Measurements from ENCODE around the gene TGM6.

TGM6 gene

DNA sequence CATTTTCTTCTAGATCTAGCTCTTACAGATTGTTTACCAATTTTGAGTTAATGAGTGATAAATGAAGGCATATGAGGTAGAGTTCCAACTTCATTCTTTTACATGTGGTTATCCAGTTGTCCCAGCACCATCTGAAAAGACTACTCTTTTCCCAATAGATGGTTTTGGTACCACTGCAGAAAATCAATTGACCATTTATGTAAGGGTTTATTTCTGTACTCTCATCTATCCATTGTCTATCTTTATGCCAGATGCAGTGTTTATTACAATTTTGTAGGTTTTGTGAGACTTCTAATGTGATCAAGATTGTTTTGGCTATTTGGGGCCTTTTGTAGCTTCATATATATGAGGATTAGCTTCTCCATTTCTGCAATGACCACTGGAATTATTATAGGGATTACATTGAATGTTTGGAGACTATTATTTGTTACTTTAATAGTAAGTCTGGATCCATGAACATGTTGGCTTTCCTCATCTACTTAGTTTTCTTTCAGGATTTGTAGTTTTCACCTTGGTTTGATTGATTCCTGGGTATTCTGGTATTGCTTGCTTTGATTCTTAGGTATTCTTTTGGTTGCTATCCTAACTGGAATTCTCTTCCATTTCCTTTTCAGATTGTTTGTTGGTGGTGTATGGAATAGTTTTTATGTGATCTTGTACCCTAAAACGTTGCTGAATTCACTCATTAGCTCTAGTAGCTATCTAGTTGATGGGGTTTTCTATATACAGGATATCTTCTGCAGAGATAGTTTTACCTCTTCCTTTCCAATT is 79.5 kb downstream of the TGM6 start:
- no peak for DNase-seq

GRCh38 chr20:2460752-2461424 is 80.2 kb downstream of the TGM6 start:
- DNase-seq = no peak

DNA sequence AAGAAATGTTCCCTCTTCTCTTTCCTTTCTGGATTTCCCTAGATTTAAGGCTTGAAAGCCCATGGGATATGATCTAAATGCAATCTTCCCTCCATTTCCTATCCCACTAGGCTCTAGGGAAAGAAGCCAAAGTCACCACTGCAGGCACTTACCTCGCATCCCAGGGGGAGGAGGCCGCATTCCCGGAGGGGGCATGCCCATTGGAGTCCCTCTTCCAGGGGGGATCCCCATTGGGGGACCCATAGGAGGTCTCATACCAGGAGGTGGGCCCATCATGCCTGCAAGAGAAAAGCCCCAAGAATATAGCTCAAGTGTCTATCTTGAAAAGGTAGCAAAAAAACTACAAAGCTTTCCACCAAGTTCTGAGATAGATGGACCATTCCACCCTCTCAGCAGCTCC is 81.8 kb downstream of the TGM6 start:
- no peak for DNase-seq

GRCh38 chr20:2463616-2464365 is 83.1 kb downstream of the TGM6 start:
- no peak for DNase-seq

DNA sequence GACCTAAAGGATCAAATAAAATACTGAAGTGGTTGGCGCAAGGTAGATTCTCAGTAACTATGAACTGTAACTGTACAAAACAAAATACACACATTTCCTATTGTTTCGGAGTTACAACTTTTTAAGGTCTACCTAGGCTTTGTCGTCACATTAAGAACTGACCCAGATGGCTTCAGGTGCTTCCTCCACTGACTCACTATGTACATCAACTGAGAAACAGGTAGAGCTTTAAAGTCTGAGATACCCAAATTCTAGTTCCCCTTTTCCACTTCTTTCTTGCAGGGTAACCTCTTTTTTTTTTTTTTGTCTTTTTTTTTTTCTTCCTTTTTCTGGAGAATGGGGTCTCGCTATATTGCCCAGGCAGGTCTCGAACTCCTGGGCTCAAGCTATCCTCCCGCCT is 84.4 kb downstream of the TGM6 start:
- DNase-seq = no peak

DNA sequence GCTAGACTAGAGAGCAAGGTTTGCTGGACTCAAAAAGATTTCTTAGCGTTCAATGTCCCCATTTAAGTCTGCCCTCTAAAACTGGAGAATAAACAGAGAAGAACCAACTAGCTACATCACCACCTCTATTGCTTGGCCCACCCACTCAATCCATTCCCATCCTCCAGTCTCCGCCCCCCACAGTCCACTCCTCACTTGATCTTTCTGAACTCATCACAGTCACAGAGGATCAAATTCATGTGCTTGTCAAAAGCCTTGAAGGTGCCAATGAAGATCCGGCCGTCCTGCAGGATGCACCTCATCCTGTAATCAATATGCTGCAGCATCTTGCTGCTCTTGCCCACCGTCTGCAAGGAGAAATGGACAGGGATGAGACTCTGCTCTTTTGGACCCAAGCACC is 86.7 kb downstream of the TGM6 start:
- DNase-seq = no peak

- DNase-seq = no peak
Measured at GRCh38 chr20:2468581-2469407, 88.1 kb downstream of the TGM6 start.

DNA sequence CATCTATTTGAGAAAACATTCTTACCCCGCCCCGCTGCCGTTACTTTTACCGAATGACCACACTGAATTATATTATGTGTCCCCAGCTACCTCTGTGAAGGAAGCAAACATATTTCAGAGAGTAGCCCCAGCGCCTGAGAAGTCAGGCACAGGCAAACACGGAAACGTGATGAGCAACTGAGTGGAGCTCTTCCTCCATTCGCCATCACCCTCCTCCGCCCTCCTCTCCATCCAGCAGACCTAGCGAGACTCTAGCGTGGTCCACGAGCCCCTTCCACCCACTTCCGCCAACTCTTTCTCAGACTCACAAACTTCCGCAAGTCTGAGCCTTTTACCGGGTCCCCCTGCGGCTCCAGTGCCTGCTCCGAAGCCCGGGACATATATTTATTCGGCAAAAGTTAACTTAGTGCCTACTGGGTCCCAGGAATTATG is 89.3 kb downstream of the TGM6 start:
- peak; percentile 60 to 65 for DNase-seq

DNA sequence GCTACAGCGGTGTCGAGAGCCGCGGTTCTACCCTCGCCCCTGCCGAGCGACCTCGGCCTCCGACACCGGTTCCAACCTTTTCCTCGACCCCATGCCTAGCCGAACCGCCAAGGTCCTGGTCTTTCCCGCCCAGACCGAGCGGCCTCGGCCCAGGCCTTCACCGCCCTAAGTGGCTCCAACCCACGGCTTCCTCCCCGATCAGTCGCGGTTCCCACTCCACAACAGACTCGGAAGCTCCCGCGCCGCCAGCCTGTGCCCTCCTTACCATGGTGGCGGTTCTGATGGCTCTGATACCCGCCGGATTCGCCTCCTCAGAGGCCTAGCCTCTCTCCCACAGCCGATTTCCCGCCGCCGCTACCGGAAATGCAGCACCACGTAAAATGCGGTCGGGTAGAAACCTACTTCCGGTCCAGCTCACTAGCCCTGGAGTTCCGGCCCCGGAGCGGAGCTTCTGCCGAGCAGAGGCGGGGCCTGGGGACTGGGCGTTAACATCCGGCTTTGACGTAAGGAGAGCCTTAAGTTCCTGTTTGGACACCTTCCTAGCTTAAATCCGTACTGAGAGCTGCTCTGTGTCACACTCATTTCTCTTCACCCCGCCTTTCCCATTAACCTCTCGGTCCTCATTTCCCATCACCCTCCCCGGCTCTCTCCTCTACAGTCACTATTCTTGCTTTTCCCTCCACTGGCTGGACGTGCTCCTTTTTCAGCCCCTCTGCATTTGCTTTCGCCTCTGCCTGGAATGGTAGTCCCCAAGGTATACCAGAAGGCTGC is 89.9 kb downstream of the TGM6 start, which contains the start of gene SNRPB:
Gene SNRPB (minus strand): TSS at position 367 of the 771 bp plus-strand sequence. CDS start 99 bp downstream, at position 268.
- peak; percentile 96 to 98 for DNase-seq

- DNase-seq = no peak
Measured at GRCh38 chr20:2473516-2473915, 92.8 kb downstream of the TGM6 start.

DNA sequence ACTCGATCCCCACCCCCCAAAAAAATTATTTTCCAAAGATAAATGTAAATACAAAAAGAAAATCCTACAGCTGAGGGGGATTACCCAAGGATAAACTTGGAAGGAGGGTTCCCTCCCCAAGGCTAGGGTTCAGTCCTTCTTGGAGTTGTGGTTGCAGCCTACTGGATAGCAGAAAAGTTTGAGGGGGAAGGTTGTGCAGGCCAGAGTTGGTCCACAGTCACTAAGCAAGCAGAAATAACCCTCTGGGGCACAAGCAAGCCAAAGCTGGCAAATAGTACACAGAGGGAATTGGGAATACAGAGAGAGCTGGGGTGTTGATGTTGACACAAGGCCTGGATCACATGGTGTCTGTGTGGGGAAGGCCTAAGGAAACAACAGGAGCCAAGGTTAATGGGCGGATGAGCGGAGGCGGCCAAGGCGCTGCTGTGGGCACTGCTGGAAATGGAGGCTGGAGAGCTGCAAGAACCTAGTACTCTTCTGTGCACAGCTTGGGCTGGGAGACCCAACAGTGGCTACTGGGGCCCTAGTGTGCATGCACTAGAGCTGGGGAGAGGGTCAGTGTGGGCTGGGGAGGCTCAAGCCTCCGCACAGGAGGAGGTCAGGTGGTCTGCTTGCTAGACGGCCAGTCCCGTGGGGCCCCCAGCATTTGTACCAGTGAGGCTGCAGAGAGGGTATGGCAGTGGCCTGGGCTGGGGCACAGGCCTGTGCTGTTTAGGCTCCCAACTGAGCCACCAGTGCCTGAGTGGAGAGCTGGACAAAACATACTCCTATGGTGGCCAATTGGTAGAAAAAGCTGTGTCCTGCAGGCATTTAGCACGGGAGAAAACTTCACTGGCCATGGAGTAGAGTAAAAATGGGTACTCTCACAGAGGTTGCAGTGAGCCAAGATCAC is 95.4 kb downstream of the TGM6 start:
- no peak for DNase-seq

- no peak for DNase-seq
Measured at GRCh38 chr20:2476742-2477615, 96.3 kb downstream of the TGM6 start.

GRCh38 chr20:2480381-2480780 is 99.7 kb downstream of the TGM6 start:
- no peak for DNase-seq

All from activated CD4-positive, alpha-beta T cell treated with anti-CD3 and anti-CD28 coated beads, Interleukin-2, amount 50 U/mL, for 48 hours (primary cell).